Epithelial cell of esophagus (primary cell): Measurements from ENCODE around the gene DUS3L.

ENCODE experiments used
- DNase-seq: peaks from one replicate; pipeline ENCODE4 v3.0.0; 2010; ENCODE audit warnings: low read depth
- H3K4me3 ChIP-seq: 2 replicates; pipeline ENCODE4 v1.5.1; 2011; ENCODE audit warnings: mild to moderate bottlenecking, low read length, control low read depth
- CTCF ChIP-seq: IDR thresholded peaks from 2 replicates; pipeline ENCODE4 v1.5.1; 2011; ENCODE audit warnings: low read depth, mild to moderate bottlenecking, low read length, control low read depth, inconsistent platforms; ENCODE audit not compliant: insufficient read depth; ENCODE audit errors: missing control alignments

Gene DUS3L

GRCh38 chr19:5809053-5809452, 18.1 kb upstream of the DUS3L start:
- TF ChIP-seq CTCF: no peak
- DNase-seq: peak; percentile 63
- H3K4me3 ChIP-seq: no peak overlapping the region

GRCh38 chr19:5808120-5808816, 17.3 kb upstream of the DUS3L start:
- H3K4me3 ChIP-seq: no peak overlapping the region
- no peak for DNase-seq
- TF ChIP-seq CTCF: no peak

GRCh38 chr19:5806905-5807304, 15.9 kb upstream of the DUS3L start:
- H3K4me3 ChIP-seq: no peak overlapping the region
- DNase-seq: no peak
- no peak for TF ChIP-seq CTCF

- TF ChIP-seq CTCF: no peak
- no peak overlapping the region for H3K4me3 ChIP-seq
These were observed 15.1 kb upstream of the DUS3L start for GRCh38 chr19:5806133-5806489.

GRCh38 chr19:5805462-5806132, 14.6 kb upstream of the DUS3L start:
- no peak overlapping the region for H3K4me3 ChIP-seq
- peak; percentile 65 for TF ChIP-seq CTCF
- DNase-seq: peak; percentile 51

More at GRCh38 chr19:5806133-5806489, 15.1 kb upstream of the DUS3L start:
- no peak for DNase-seq

GRCh38 chr19:5804516-5805461, 13.8 kb upstream of the DUS3L start, which contains the start of gene NRTN:
TSS of gene NRTN (plus strand) at chr19:5805067. CDS start at chr19:5824166, 19,099 bp downstream.
- H3K4me3 ChIP-seq: peak within 1 kb of the TSS; percentile 30
- TF ChIP-seq CTCF: no peak

More at GRCh38 chr19:5804516-5805461, 13.8 kb upstream of the DUS3L start, which contains the start of gene NRTN:
- DNase-seq: no peak
